ENCODE data around the gene BIRC2. TPM values are rescaled to one million over a fixed set of nuclear protein-coding genes. Genes with fewer than 3 reads are reported as not detected.

BIRC2 gene
- total and polyA plus RNA-seq, 3 donors from 2014 or later: 41.3 to 73.1 (median 62.7) TPM

GRCh38 chr11:102402548-102402947 is 55.5 kb downstream of the BIRC2 start:
- no peak for DNase-seq
- Histone ChIP-seq H3K27ac (no peak overlapping the region), H3K36me3 (ENCODE audit: low read depth, missing control alignments) (no peaks in the 10 kb centered on the region), H3K27me3 (no peaks in the 10 kb centered on the region), H3K9me3 (no peaks in the 10 kb centered on the region), H3K4me3 (no peak overlapping the region), H3K4me1 (no peaks in the 10 kb centered on the region)
- intact Hi-C loops (cut with DNase I; ENCODE audit: low total_unique reads): no loop called here
- TF ChIP-seq CTCF (IDR thresholded peaks at IDR 0.05): no peak
- no peak for TF ChIP-seq POLR2A (IDR thresholded peaks at IDR 0.05)

GRCh38 chr11:102405501-102405900 is 58.5 kb downstream of the BIRC2 start:
- Histone ChIP-seq H3K27me3 (no peaks in the 10 kb centered on the region), H3K4me3 (no peak overlapping the region), H3K9me3 (no peaks in the 10 kb centered on the region), H3K36me3 (ENCODE audit: low read depth, missing control alignments) (no peaks in the 10 kb centered on the region), H3K4me1 (no peaks in the 10 kb centered on the region), H3K27ac (no peak overlapping the region)
- intact Hi-C loops (cut with DNase I; ENCODE audit: low total_unique reads): no loop called here
- WGBS, 2 donors: 79 to 80% methylated on average over 5 of the region's 5 CpGs
- no peak for DNase-seq
- TF ChIP-seq CTCF (IDR thresholded peaks at IDR 0.05): no peak
- TF ChIP-seq POLR2A (IDR thresholded peaks at IDR 0.05): no peak

- 96% methylated on average over 2 of the region's 2 CpGs for WGBS, 2 donors
- no peaks in the 10 kb centered on the region for H3K9me3 ChIP-seq
- H3K27ac ChIP-seq: no peak overlapping the region
- H3K36me3 ChIP-seq (ENCODE audit: low read depth, missing control alignments): no peaks in the 10 kb centered on the region
- no peaks in the 10 kb centered on the region for H3K27me3 ChIP-seq
- DNase-seq: no peak
- no peak overlapping the region for H3K4me3 ChIP-seq
- intact Hi-C loops (cut with DNase I; ENCODE audit: low total_unique reads): no loop called here
- TF ChIP-seq CTCF (IDR thresholded peaks at IDR 0.05): no peak
- TF ChIP-seq POLR2A (IDR thresholded peaks at IDR 0.05): no peak
- H3K4me1 ChIP-seq: no peaks in the 10 kb centered on the region
Observed at GRCh38 chr11:102406099-102406498, 59.1 kb downstream of the BIRC2 start.

GRCh38 chr11:102407901-102408300 is 60.9 kb downstream of the BIRC2 start:
- DNase-seq: no peak
- Histone ChIP-seq H3K4me1 (no peaks in the 10 kb centered on the region), H3K36me3 (ENCODE audit: low read depth, missing control alignments) (no peaks in the 10 kb centered on the region), H3K27me3 (no peaks in the 10 kb centered on the region), H3K9me3 (no peaks in the 10 kb centered on the region), H3K4me3 (no peak overlapping the region), H3K27ac (no peak overlapping the region)
- 66 to 73% methylated on average over 3 of the region's 3 CpGs for WGBS, 2 donors
- intact Hi-C loops (cut with DNase I; ENCODE audit: low total_unique reads): no loop called here
- TF ChIP-seq CTCF (IDR thresholded peaks at IDR 0.05) (no peak), POLR2A (IDR thresholded peaks at IDR 0.05) (no peak)

GRCh38 chr11:102408339-102408738 is 61.3 kb downstream of the BIRC2 start:
- intact Hi-C loops (cut with DNase I; ENCODE audit: low total_unique reads): no loop called here
- H3K9me3 ChIP-seq: no peaks in the 10 kb centered on the region
- no peak for TF ChIP-seq CTCF (IDR thresholded peaks at IDR 0.05)
- TF ChIP-seq POLR2A (IDR thresholded peaks at IDR 0.05): no peak
- no peaks in the 10 kb centered on the region for H3K27me3 ChIP-seq
- no peaks in the 10 kb centered on the region for H3K4me1 ChIP-seq
- 64 to 68% methylated on average over 1 of the region's 1 CpG for WGBS, 2 donors
- no peak for DNase-seq
- no peaks in the 10 kb centered on the region for H3K36me3 ChIP-seq (ENCODE audit: low read depth, missing control alignments)
- H3K27ac ChIP-seq: no peak overlapping the region
- H3K4me3 ChIP-seq: no peak overlapping the region

All from testis (tissue), 3 donors.